ENCODE data around the gene ABCC8.

ABCC8 gene

GRCh38 chr11:17445240-17445795 is 31.3 kb downstream of the ABCC8 start:
- TF ChIP-seq CTCF (IDR thresholded peaks at IDR 0.05; ENCODE audit: low read depth, low read length, missing control alignments), result no peak
- in situ Hi-C loops (cut with HindIII; ENCODE audit: low sequenced_read_pairs), result no loop called here
- no peak for DNase-seq (ENCODE audit: low read depth)
- no peak overlapping the region for H3K4me3 ChIP-seq (ENCODE audit: low read depth, low read length)

- in situ Hi-C loops (cut with HindIII; ENCODE audit: low sequenced_read_pairs), result no loop called here
- no peak for TF ChIP-seq CTCF (IDR thresholded peaks at IDR 0.05; ENCODE audit: low read depth, low read length, missing control alignments)
- H3K4me3 ChIP-seq (ENCODE audit: low read depth, low read length), result no peak overlapping the region
- no peak for DNase-seq (ENCODE audit: low read depth)
Observed at GRCh38 chr11:17443926-17444690, 32.5 kb downstream of the ABCC8 start.

GRCh38 chr11:17443423-17443822 is 33.2 kb downstream of the ABCC8 start:
- in situ Hi-C loops (cut with HindIII; ENCODE audit: low sequenced_read_pairs), result no loop called here
- no peak for DNase-seq (ENCODE audit: low read depth)
- no peak for TF ChIP-seq CTCF (IDR thresholded peaks at IDR 0.05; ENCODE audit: low read depth, low read length, missing control alignments)
- H3K4me3 ChIP-seq (ENCODE audit: low read depth, low read length), result no peak overlapping the region

- in situ Hi-C loops (cut with HindIII; ENCODE audit: low sequenced_read_pairs), result no loop called here
- DNase-seq (ENCODE audit: low read depth), result no peak
- no peak overlapping the region for H3K4me3 ChIP-seq (ENCODE audit: low read depth, low read length)
- TF ChIP-seq CTCF (IDR thresholded peaks at IDR 0.05; ENCODE audit: low read depth, low read length, missing control alignments), result no peak
Observed at GRCh38 chr11:17443000-17443399, 33.6 kb downstream of the ABCC8 start.

GRCh38 chr11:17439316-17439782 is 37.3 kb downstream of the ABCC8 start:
- no peak for DNase-seq (ENCODE audit: low read depth)
- no peak overlapping the region for H3K4me3 ChIP-seq (ENCODE audit: low read depth, low read length)
- in situ Hi-C loops (cut with HindIII; ENCODE audit: low sequenced_read_pairs), result no loop called here
- TF ChIP-seq CTCF (IDR thresholded peaks at IDR 0.05; ENCODE audit: low read depth, low read length, missing control alignments), result no peak

- in situ Hi-C loops (cut with HindIII; ENCODE audit: low sequenced_read_pairs), result no loop called here
- no peak for TF ChIP-seq CTCF (IDR thresholded peaks at IDR 0.05; ENCODE audit: low read depth, low read length, missing control alignments)
- H3K4me3 ChIP-seq (ENCODE audit: low read depth, low read length), result no peak overlapping the region
- no peak for DNase-seq (ENCODE audit: low read depth)
Observed at GRCh38 chr11:17437366-17437765, 39.3 kb downstream of the ABCC8 start.

Measured in astrocyte of the cerebellum (primary cell).